ENCODE results near the gene CSF2. TPM values are rescaled to one million over a fixed set of nuclear protein-coding genes. Genes with fewer than 3 reads are reported as not detected.
A peak's percentile ranks its signal among the peaks of the same experiment; 100 is the strongest.
"Not testable (repeated sequence)": the region's sequence is repeated elsewhere in the genome, so short reads cannot be mapped to it uniquely, and the experiment has no call there.

Gene CSF2
- total and polyA plus RNA-seq, 4 donors, result 0.37 to 16.8 (median 8.2) TPM

DNA sequence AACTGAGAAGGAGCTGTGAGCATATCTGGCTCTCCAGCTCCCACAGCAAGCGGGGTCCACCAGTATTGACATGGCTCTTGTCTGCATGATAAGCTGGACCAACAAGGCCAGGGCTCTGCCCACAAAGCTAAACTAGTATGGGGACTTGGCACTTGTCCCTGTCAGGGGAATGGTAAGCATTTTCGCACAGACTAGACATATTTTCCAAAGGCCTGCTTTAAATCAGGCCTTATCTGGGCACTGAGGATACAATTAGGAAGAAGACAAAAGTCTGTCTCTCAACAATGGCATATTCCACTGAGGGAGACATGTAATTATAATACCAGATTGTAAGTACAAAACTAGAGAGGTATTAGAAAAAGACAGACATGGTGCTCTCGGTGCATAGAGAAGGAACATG lies 32.1 kb downstream of the CSF2 start:
- no peaks in the 10 kb centered on the region for H3K27me3 ChIP-seq (ENCODE audit: control insufficient read depth in 3 of 3, insufficient read depth in 3 of 3, low read length in 2 of 3)
- H3K36me3 ChIP-seq (ENCODE audit: control insufficient read depth in 4 of 4, insufficient read depth in 4 of 4, low read length in 4 of 4), result no peaks in the 10 kb centered on the region
- H3K9ac ChIP-seq (ENCODE audit: insufficient read depth in 1 of 2, low read length in 2 of 2), result no peak overlapping the region
- WGBS, 2 donors, result 92 to 95% methylated on average over 3 of the region's 3 CpGs
- H3K4me3 ChIP-seq, result no peak overlapping the region
- DNase-seq (peak in 1 of 3 donors; percentile 18), ATAC-seq (ENCODE audit: insufficient read depth, low FRiP score) (no peak)
- peaks cover 0 to 15% (median 5%) of the 10 kb centered on the region in 5 donors for H3K4me1 ChIP-seq (ENCODE audit: control insufficient read depth in 5 of 5, insufficient read depth in 5 of 5, low read length in 5 of 5)
- H3K9me3 ChIP-seq (ENCODE audit: control insufficient read depth in 4 of 4, insufficient read depth in 3 of 4, low read length in 3 of 4), result no peaks in the 10 kb centered on the region
- TF ChIP-seq CTCF (IDR thresholded peaks at IDR 0.05; ENCODE audit: control extremely low read depth, extremely low read depth), result no peak
- H3K27ac ChIP-seq (ENCODE audit: low read depth in 1 of 2, low read length in 1 of 2), result no peak overlapping the region

DNA sequence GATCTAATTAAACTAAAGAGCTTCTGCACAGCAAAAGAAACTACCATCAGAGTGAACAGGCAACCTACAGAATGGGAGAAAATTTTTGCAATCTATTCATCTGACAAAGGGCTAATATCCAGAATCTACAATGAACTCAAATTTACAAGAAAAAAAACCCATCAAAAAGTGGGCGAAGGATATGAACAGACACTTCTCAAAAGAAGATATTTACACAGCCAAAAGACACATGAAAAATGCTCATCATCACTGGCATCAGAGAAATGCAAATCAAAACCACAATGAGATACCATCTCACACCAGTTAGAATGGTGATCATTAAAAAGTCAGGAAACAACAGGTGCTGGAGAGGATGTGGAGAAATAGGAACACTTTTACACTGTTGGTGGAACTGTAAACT lies 34.9 kb downstream of the CSF2 start:
- not testable (repeated sequence) for ATAC-seq (ENCODE audit: insufficient read depth, low FRiP score); H3K9ac ChIP-seq (ENCODE audit: insufficient read depth in 1 of 2, low read length in 2 of 2); H3K9me3 ChIP-seq (ENCODE audit: control insufficient read depth in 4 of 4, insufficient read depth in 3 of 4, low read length in 3 of 4)

DNA sequence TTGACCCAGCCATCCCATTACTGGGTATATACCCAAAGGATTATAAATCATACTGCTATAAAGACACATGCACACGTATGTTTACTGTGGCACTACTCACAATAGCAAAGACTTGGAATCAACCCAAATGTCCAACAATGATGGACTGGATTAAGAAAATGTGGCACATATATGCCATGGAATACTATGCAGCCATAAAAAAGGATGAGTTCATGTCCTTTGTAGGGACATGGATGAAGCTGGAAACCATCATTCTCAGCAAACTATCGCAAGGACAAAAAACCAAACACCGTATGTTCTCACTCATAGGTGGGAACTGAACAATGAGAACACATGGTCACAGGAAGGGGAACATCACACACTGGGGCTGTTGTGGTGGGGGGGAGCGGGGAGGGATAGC lies 35.4 kb downstream of the CSF2 start:
- H3K4me1 ChIP-seq (ENCODE audit: control insufficient read depth in 5 of 5, insufficient read depth in 5 of 5, low read length in 5 of 5); DNase-seq; H3K27ac ChIP-seq (ENCODE audit: low read depth in 1 of 2, low read length in 1 of 2); H3K9ac ChIP-seq (ENCODE audit: insufficient read depth in 1 of 2, low read length in 2 of 2); H3K27me3 ChIP-seq (ENCODE audit: control insufficient read depth in 3 of 3, insufficient read depth in 3 of 3, low read length in 2 of 3); H3K9me3 ChIP-seq (ENCODE audit: control insufficient read depth in 4 of 4, insufficient read depth in 3 of 4, low read length in 3 of 4); H3K36me3 ChIP-seq (ENCODE audit: control insufficient read depth in 4 of 4, insufficient read depth in 4 of 4, low read length in 4 of 4); H3K4me3 ChIP-seq; ATAC-seq (ENCODE audit: insufficient read depth, low FRiP score): not testable (repeated sequence)
- WGBS, 2 donors, result 95 to 96% methylated on average over 2 to 3 of the region's 4 CpGs

More for the DNA sequence above, 34.9 kb downstream of the CSF2 start:
- H3K4me1 ChIP-seq (ENCODE audit: control insufficient read depth in 5 of 5, insufficient read depth in 5 of 5, low read length in 5 of 5); H3K27ac ChIP-seq (ENCODE audit: low read depth in 1 of 2, low read length in 1 of 2); H3K27me3 ChIP-seq (ENCODE audit: control insufficient read depth in 3 of 3, insufficient read depth in 3 of 3, low read length in 2 of 3); H3K4me3 ChIP-seq; DNase-seq; H3K36me3 ChIP-seq (ENCODE audit: control insufficient read depth in 4 of 4, insufficient read depth in 4 of 4, low read length in 4 of 4): not testable (repeated sequence)
- 95 to 97% methylated on average over 1 of the region's 1 CpG for WGBS, 2 donors

DNA sequence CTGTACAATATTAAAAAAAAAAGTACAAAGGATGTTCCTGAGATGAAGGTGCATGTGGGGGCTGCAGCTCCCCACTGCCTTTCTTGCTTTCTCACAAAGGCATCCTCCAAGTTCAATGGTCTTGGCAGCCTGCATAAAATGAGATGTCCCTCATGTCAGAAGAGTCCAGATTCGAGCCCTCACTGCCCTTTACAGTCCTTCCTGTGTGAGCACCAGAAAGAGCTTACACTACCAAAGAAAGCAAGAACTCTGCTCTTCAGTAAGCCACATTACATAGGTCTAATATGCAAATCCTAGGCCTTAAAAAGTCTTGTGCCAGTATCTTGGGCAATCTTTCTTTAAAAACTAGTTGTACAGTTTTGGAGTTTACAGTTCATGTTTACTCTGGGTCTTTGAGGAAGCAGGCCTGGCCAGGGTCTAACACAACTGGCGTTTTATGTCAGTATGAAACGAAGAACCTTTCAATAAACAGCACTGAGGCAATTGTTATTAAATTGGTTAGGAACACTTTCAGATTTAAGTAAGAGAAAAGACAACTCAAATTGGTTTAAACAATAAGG lies 36.0 kb downstream of the CSF2 start:
- 39 to 50% methylated on average over 3 of the region's 3 CpGs for WGBS, 2 donors
- Histone ChIP-seq H3K27me3 (ENCODE audit: control insufficient read depth in 3 of 3, insufficient read depth in 3 of 3, low read length in 2 of 3) (no peaks in the 10 kb centered on the region), H3K9me3 (ENCODE audit: control insufficient read depth in 4 of 4, insufficient read depth in 3 of 4, low read length in 3 of 4) (no peaks in the 10 kb centered on the region), H3K4me1 (ENCODE audit: control insufficient read depth in 5 of 5, insufficient read depth in 5 of 5, low read length in 5 of 5) (peaks cover 0 to 2% (median 0%) of the 10 kb centered on the region in 5 donors), H3K36me3 (ENCODE audit: control insufficient read depth in 4 of 4, insufficient read depth in 4 of 4, low read length in 4 of 4) (no peaks in the 10 kb centered on the region), H3K9ac (ENCODE audit: insufficient read depth in 1 of 2, low read length in 2 of 2) (no peak overlapping the region), H3K27ac (ENCODE audit: low read depth in 1 of 2, low read length in 1 of 2) (no peak overlapping the region), H3K4me3 (no peak overlapping the region)
- no peak for TF ChIP-seq CTCF (IDR thresholded peaks at IDR 0.05; ENCODE audit: control extremely low read depth, extremely low read depth)
- ATAC-seq (ENCODE audit: insufficient read depth, low FRiP score) (no peak), DNase-seq (no peak)

All from lung (tissue), 12 donors.